GM23338 (cell line): ENCODE data around the gene PRPSAP1. TPM values are rescaled to one million over a fixed set of nuclear protein-coding genes. Genes with fewer than 3 reads are reported as not detected.

Source experiments
- ATAC-seq: fragments of 200-7000 bp; cut with Tn5 transposase; 3 replicates; pipeline ENCODE4 v1.9.1; 2020
- DNase-seq: peaks from one replicate; pipeline ENCODE4 v3.0.0-alpha.2; 2015; ENCODE audit warnings: low spot score
- H2AFZ ChIP-seq: fragments of 200-600 bp; sonication (generic); 2 replicates; pipeline ENCODE4 v1.8.0; 2016; ENCODE audit warnings: antibody characterized with exemption, mild to moderate bottlenecking, moderate library complexity
- H3F3A ChIP-seq: fragments of 200-600 bp; sonication (generic); replicated peaks from 2 replicates; pipeline ENCODE4 v1.8.0; 2017; ENCODE audit warnings: antibody characterized with exemption, mixed run types, low read depth
- H3K27ac ChIP-seq: fragments of 200-600 bp; sonication (generic); 2 replicates; pipeline ENCODE4 v1.6.1; 2016; ENCODE audit warnings: low read depth
- H3K27me3 ChIP-seq: fragments of 200-600 bp; sonication (generic); 2 replicates; pipeline ENCODE4 v1.8.0; 2016; ENCODE audit warnings: mild to moderate bottlenecking, mixed run types, moderate library complexity; ENCODE audit not compliant: insufficient read depth
- H3K36me3 ChIP-seq: fragments of 200-600 bp; sonication (generic); 2 replicates; pipeline ENCODE4 v1.8.0; 2016; ENCODE audit warnings: mild to moderate bottlenecking; ENCODE audit not compliant: insufficient read depth
- H3K4me1 ChIP-seq: fragments of 200-600 bp; sonication (generic); 2 replicates; pipeline ENCODE4 v1.8.0; 2016; ENCODE audit warnings: mild to moderate bottlenecking, moderate library complexity; ENCODE audit not compliant: insufficient read depth
- H3K4me2 ChIP-seq: fragments of 200-600 bp; sonication (generic); 2 replicates; pipeline ENCODE4 v1.7.1; 2017; ENCODE audit warnings: mixed run types
- H3K4me3 ChIP-seq: fragments of 200-600 bp; sonication (generic); 2 replicates; pipeline ENCODE4 v1.6.1; 2016; ENCODE audit warnings: mixed run types
- H3K79me2 ChIP-seq: fragments of 200-600 bp; sonication (generic); replicated peaks from 2 replicates; pipeline ENCODE4 v1.8.0; 2017; ENCODE audit warnings: mild to moderate bottlenecking; ENCODE audit not compliant: insufficient read depth
- H3K9me2 ChIP-seq: fragments of 200-600 bp; sonication (generic); 2 replicates; pipeline ENCODE4 v1.8.0; 2017; ENCODE audit not compliant: insufficient read depth
- H4K20me1 ChIP-seq: fragments of 200-600 bp; sonication (generic); replicated peaks from 2 replicates; pipeline ENCODE4 v1.8.0; 2017; ENCODE audit warnings: mild to moderate bottlenecking; ENCODE audit not compliant: insufficient read depth
- H3K27ac Mint-ChIP-seq: 2 replicates; pipeline ENCODE4 v1.8.0; 2020; ENCODE audit warnings: inconsistent platforms, mild to moderate bottlenecking, moderate library complexity, mixed read lengths
- H3K27me3 Mint-ChIP-seq: 3 replicates; pipeline ENCODE4 v1.8.0; 2022; ENCODE audit warnings: low read depth, mild to moderate bottlenecking, moderate library complexity, mixed read lengths, inconsistent platforms; ENCODE audit not compliant: insufficient read depth, poor library complexity
- H3K36me3 Mint-ChIP-seq: 3 replicates; pipeline ENCODE4 v1.8.0; 2021; ENCODE audit warnings: low read depth, mild to moderate bottlenecking, inconsistent platforms, moderate library complexity, mixed read lengths
- H3K4me1 Mint-ChIP-seq: 3 replicates; pipeline ENCODE4 v1.8.0; 2020; ENCODE audit warnings: mild to moderate bottlenecking, inconsistent platforms, mixed read lengths
- H3K4me3 Mint-ChIP-seq: 3 replicates; pipeline ENCODE4 v1.8.0; 2021; ENCODE audit warnings: moderate library complexity, mild to moderate bottlenecking, inconsistent platforms, mixed read lengths
- H3K9me3 Mint-ChIP-seq: 3 replicates; pipeline ENCODE4 v1.8.0; 2020; ENCODE audit warnings: moderate library complexity, mild to moderate bottlenecking, inconsistent platforms, mixed read lengths
- CREB1 ChIP-seq: fragments of 250-450 bp; sonication (Bioruptor Pico); IDR thresholded peaks from 2 replicates; pipeline ENCODE4 v1.5.0; 2020; ENCODE audit warnings: low read depth, mild to moderate bottlenecking, moderate library complexity
- CTCF ChIP-seq, 2 experiments: fragments of 200-600 bp in 1 of 2; sonication (generic) in 1 of 2; conservative IDR thresholded peaks; 2 replicates each; pipeline versions ENCODE4 v1.5.1 to v1.6.1; 2016 to 2017; ENCODE audit warnings: antibody characterized with exemption in 2 of 2, low read depth in 2 of 2, mild to moderate bottlenecking in 2 of 2, moderate library complexity in 1 of 2
- ETS1 ChIP-seq: IDR thresholded peaks from 2 replicates; pipeline ENCODE4 v1.6.1; 2016; ENCODE audit warnings: antibody characterized with exemption
- EZH2 ChIP-seq: fragments of 200-600 bp; sonication (generic); IDR thresholded peaks from one replicate; pipeline ENCODE4 v1.8.0; 2017; ENCODE audit warnings: antibody characterized with exemption, mild to moderate bottlenecking, low read depth; ENCODE audit not compliant: unreplicated experiment
- EZH2phosphoT487 ChIP-seq: fragments of 200-600 bp; sonication (generic); IDR thresholded peaks from one replicate; pipeline ENCODE4 v1.8.1; 2018; ENCODE audit warnings: antibody characterized with exemption; ENCODE audit not compliant: unreplicated experiment
- JUNB ChIP-seq: IDR thresholded peaks from one replicate; pipeline ENCODE4 v1.6.1; 2016; ENCODE audit warnings: antibody characterized with exemption; ENCODE audit not compliant: unreplicated experiment
- NANOG ChIP-seq: IDR thresholded peaks from 2 replicates; pipeline ENCODE4 v1.6.1; 2016; ENCODE audit warnings: antibody characterized with exemption, borderline replicate concordance
- POLR2AphosphoS5 ChIP-seq: IDR thresholded peaks from 2 replicates; pipeline ENCODE4 v1.6.1; 2016; ENCODE audit warnings: antibody characterized with exemption, low read depth
- REST ChIP-seq: IDR thresholded peaks from one replicate; pipeline ENCODE4 v1.6.1; 2018; ENCODE audit warnings: antibody characterized with exemption; ENCODE audit not compliant: unreplicated experiment
- STAT1 ChIP-seq: IDR thresholded peaks from one replicate; pipeline ENCODE4 v1.6.1; 2016; ENCODE audit warnings: antibody characterized with exemption; ENCODE audit not compliant: unreplicated experiment
- ZNF114 ChIP-seq: fragments of 250-450 bp; sonication (Bioruptor Pico); IDR thresholded peaks from 2 replicates; pipeline ENCODE4 v1.5.0; 2020; ENCODE audit warnings: mild to moderate bottlenecking, moderate library complexity
- ZNF331 ChIP-seq: fragments of 250-450 bp; sonication (Bioruptor Pico); IDR thresholded peaks from 2 replicates; pipeline ENCODE4 v1.5.0; 2020; ENCODE audit warnings: low read depth, mild to moderate bottlenecking, moderate library complexity
- polyA plus RNA-seq: library from polyadenylated mRNA; unstranded; fragments of >200 nt; fragmentation: Nextera tagmentation; extraction: Ambion mirVana; gene quantifications from 2 replicates; pipeline ENCODE4 v1.2.1, GENCODE V29; 2016
- total RNA-seq: library from RNA; depleted of rRNA; stranded (reverse); fragments of >200 nt; shearing (Covaris generic); gene quantifications from 2 replicates; pipeline ENCODE4 v1.2.3, GENCODE V29; 2014
- TF ChIP-seq, protein P1 (sequence below): fragments of 250-450 bp; sonication (Bioruptor Pico); IDR thresholded peaks from 2 replicates; pipeline ENCODE4 v1.5.0; 2020; ENCODE audit warnings: mild to moderate bottlenecking, moderate library complexity

The PRPSAP1 gene
- total and polyA plus RNA-seq, 2 experiments from 2014 or later, result 39.5 to 58.8 TPM

- Mint-ChIP-seq H3K27ac (no peak overlapping the region), H3K27me3 (peaks cover 50% of the 10 kb centered on the region), H3K9me3 (no peaks in the 10 kb centered on the region; the same call in 1 of the 3 replicates), H3K4me1 (peaks cover 11% of the 10 kb centered on the region; the same call in 1 of the 3 replicates), H3K36me3 (no peaks in the 10 kb centered on the region), H3K4me3 (peak overlapping the region; percentile 92)
- Histone ChIP-seq H3K4me2 (peak overlapping the region; percentile 95), H3K27me3 (peaks cover 60% of the 10 kb centered on the region), H3K9me2 (no peaks in the 10 kb centered on the region), H3K27ac (no peak overlapping the region), H4K20me1 (no peaks in the 10 kb centered on the region), H3K79me2 (no peaks in the 10 kb centered on the region), H3K4me3 (peak overlapping the region; percentile 84), H3K36me3 (no peaks in the 10 kb centered on the region), H3F3A (peaks cover 5% of the 10 kb centered on the region; the same call in 1 of the 2 replicates), H3K4me1 (peaks cover 10% of the 10 kb centered on the region), H2AFZ (peak overlapping the region; percentile 98)
- DNase-seq (peak; percentile 33), ATAC-seq (no peak)
- TF ChIP-seq ETS1 (no peak), EZH2 (no peak), JUNB (no peak), ZNF114 (CRISPR knock-in tag) (no peak), ZNF331 (CRISPR knock-in tag) (no peak), STAT1 (no peak), CREB1 (no peak), NANOG (no peak), REST (no peak), POLR2AphosphoS5 (no peak), EZH2phosphoT487 (no peak), CTCF (conservative IDR thresholded peaks at IDR 0.05; ENCODE audit: low read depth in 2 of 2) (no peak)
- TF ChIP-seq, protein P1, sequence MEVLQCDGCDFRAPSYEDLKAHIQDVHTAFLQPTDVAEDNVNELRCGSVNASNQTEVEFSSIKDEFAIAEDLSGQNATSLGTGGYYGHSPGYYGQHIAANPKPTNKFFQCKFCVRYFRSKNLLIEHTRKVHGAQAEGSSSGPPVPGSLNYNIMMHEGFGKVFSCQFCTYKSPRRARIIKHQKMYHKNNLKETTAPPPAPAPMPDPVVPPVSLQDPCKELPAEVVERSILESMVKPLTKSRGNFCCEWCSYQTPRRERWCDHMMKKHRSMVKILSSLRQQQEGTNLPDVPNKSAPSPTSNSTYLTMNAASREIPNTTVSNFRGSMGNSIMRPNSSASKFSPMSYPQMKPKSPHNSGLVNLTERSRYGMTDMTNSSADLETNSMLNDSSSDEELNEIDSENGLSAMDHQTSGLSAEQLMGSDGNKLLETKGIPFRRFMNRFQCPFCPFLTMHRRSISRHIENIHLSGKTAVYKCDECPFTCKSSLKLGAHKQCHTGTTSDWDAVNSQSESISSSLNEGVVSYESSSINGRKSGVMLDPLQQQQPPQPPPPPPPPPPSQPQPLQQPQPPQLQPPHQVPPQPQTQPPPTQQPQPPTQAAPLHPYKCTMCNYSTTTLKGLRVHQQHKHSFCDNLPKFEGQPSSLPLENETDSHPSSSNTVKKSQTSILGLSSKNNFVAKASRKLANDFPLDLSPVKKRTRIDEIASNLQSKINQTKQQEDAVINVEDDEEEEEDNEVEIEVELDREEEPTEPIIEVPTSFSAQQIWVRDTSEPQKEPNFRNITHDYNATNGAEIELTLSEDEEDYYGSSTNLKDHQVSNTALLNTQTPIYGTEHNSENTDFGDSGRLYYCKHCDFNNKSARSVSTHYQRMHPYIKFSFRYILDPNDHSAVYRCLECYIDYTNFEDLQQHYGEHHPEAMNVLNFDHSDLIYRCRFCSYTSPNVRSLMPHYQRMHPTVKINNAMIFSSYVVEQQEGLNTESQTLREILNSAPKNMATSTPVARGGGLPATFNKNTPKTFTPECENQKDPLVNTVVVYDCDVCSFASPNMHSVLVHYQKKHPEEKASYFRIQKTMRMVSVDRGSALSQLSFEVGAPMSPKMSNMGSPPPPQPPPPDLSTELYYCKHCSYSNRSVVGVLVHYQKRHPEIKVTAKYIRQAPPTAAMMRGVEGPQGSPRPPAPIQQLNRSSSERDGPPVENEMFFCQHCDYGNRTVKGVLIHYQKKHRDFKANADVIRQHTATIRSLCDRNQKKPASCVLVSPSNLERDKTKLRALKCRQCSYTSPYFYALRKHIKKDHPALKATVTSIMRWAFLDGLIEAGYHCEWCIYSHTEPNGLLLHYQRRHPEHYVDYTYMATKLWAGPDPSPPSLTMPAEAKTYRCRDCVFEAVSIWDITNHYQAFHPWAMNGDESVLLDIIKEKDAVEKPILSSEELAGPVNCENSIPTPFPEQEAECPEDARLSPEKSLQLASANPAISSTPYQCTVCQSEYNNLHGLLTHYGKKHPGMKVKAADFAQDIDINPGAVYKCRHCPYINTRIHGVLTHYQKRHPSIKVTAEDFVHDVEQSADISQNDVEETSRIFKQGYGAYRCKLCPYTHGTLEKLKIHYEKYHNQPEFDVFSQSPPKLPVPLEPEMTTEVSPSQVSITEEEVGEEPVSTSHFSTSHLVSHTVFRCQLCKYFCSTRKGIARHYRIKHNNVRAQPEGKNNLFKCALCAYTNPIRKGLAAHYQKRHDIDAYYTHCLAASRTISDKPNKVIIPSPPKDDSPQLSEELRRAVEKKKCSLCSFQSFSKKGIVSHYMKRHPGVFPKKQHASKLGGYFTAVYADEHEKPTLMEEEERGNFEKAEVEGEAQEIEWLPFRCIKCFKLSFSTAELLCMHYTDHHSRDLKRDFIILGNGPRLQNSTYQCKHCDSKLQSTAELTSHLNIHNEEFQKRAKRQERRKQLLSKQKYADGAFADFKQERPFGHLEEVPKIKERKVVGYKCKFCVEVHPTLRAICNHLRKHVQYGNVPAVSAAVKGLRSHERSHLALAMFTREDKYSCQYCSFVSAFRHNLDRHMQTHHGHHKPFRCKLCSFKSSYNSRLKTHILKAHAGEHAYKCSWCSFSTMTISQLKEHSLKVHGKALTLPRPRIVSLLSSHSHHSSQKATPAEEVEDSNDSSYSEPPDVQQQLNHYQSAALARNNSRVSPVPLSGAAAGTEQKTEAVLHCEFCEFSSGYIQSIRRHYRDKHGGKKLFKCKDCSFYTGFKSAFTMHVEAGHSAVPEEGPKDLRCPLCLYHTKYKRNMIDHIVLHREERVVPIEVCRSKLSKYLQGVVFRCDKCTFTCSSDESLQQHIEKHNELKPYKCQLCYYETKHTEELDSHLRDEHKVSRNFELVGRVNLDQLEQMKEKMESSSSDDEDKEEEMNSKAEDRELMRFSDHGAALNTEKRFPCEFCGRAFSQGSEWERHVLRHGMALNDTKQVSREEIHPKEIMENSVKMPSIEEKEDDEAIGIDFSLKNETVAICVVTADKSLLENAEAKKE (CRISPR knock-in tag), result no peak
Observed at GRCh38 chr17:76381633-76382350, 28.1 kb upstream of the PRPSAP1 start.
